H54 (cell line): ENCODE measurements around the gene PHF14.

Source experiments
- DNase-seq: peaks from one replicate; pipeline ENCODE4 v3.0.0; 2011; ENCODE audit warnings: low spot score, mixed read lengths; ENCODE audit not compliant: insufficient read length
- FAIRE-seq: peaks from 3 replicates; lab custom pipeline; 2011; peaks lifted over from hg19 to GRCh38; lab: Jason Lieb, UNC
- POLR2A ChIP-seq: IDR thresholded peaks from 2 replicates; pipeline ENCODE4 v1.6.1; 2011; ENCODE audit warnings: low read depth, mild to moderate bottlenecking, low read length

Gene PHF14

GRCh38 chr7:11182736-11183135 is 209.1 kb downstream of the PHF14 start:
- TF ChIP-seq POLR2A: no peak
- FAIRE-seq (no peak), DNase-seq (no peak)

GRCh38 chr7:11185179-11185815 is 211.6 kb downstream of the PHF14 start:
- DNase-seq (no peak), FAIRE-seq (no peak)
- TF ChIP-seq POLR2A: no peak

- DNase-seq: no peak
- no peak for FAIRE-seq
- no peak for TF ChIP-seq POLR2A
These were observed 215.0 kb downstream of the PHF14 start for GRCh38 chr7:11188529-11189310.

- FAIRE-seq: no peak
- TF ChIP-seq POLR2A: no peak
- no peak for DNase-seq
These were observed 217.4 kb downstream of the PHF14 start for GRCh38 chr7:11191081-11191480.

- no peak for DNase-seq
- no peak for FAIRE-seq
- TF ChIP-seq POLR2A: no peak
These were observed 218.0 kb downstream of the PHF14 start for GRCh38 chr7:11191574-11192220.

- no peak for DNase-seq
- TF ChIP-seq POLR2A: no peak
- FAIRE-seq: no peak
These were observed 218.8 kb downstream of the PHF14 start for GRCh38 chr7:11192506-11192905.

- DNase-seq (no peak), FAIRE-seq (no peak)
- no peak for TF ChIP-seq POLR2A
These were observed 219.6 kb downstream of the PHF14 start for GRCh38 chr7:11193131-11193867.

- no peak for DNase-seq
- no peak for TF ChIP-seq POLR2A
- FAIRE-seq: no peak
These were observed 220.2 kb downstream of the PHF14 start for GRCh38 chr7:11193888-11194287.

- FAIRE-seq (no peak), DNase-seq (no peak)
- TF ChIP-seq POLR2A: no peak
These were observed 220.8 kb downstream of the PHF14 start for GRCh38 chr7:11194492-11194891.

- DNase-seq: no peak
- no peak for TF ChIP-seq POLR2A
- FAIRE-seq: no peak
These were observed 221.8 kb downstream of the PHF14 start for GRCh38 chr7:11195502-11195901.

- FAIRE-seq (no peak), DNase-seq (no peak)
- TF ChIP-seq POLR2A: no peak
These were observed 222.5 kb downstream of the PHF14 start for GRCh38 chr7:11196143-11196542.

- DNase-seq (no peak), FAIRE-seq (no peak)
- TF ChIP-seq POLR2A: no peak
These were observed 229.6 kb downstream of the PHF14 start for GRCh38 chr7:11203224-11203623.

GRCh38 chr7:11203683-11204082 is 230.0 kb downstream of the PHF14 start:
- TF ChIP-seq POLR2A: no peak
- FAIRE-seq (no peak), DNase-seq (no peak)
